Liver (tissue), 3 donors: ENCODE data around the gene CERT1.

Experiments used
- EGR1 ChIP-seq, 2 donors: IDR thresholded peaks; 2 replicates each; pipeline ENCODE4 v1.6.1; 2016 to 2018; ENCODE audit warnings: antibody characterized with exemption in 2 of 2, low read depth in 2 of 2
- RAD21 ChIP-seq, 2 donors: IDR thresholded peaks; 2 replicates each; pipeline ENCODE4 v1.6.1; 2016; ENCODE audit warnings: antibody characterized with exemption in 2 of 2, mild to moderate bottlenecking in 2 of 2
- REST ChIP-seq: IDR thresholded peaks from 2 replicates; pipeline ENCODE4 v1.6.1; 2016; ENCODE audit warnings: antibody characterized with exemption, mild to moderate bottlenecking
- RXRA ChIP-seq, 2 donors: IDR thresholded peaks; 2 replicates each; pipeline ENCODE4 v1.6.1; 2017 to 2018; ENCODE audit warnings: antibody characterized with exemption in 2 of 2, mild to moderate bottlenecking in 1 of 2
- TAF1 ChIP-seq: conservative IDR thresholded peaks from 2 replicates; pipeline ENCODE4 v1.6.1; 2016; ENCODE audit warnings: antibody characterized with exemption, mild to moderate bottlenecking
- YY1 ChIP-seq: IDR thresholded peaks from 2 replicates; pipeline ENCODE4 v1.6.1; 2016; ENCODE audit warnings: antibody characterized with exemption, mild to moderate bottlenecking
- TF ChIP-seq, protein P1 (sequence below): IDR thresholded peaks from 2 replicates; pipeline ENCODE4 v1.6.1; 2016; ENCODE audit warnings: antibody characterized with exemption
- TF ChIP-seq, protein P2 (sequence below): fragments of 150-350 bp; IDR thresholded peaks from 2 replicates; pipeline ENCODE4 v1.5.1; 2017; ENCODE audit warnings: improper control_type of control experiment, low read depth, low read length; ENCODE audit not compliant: missing input control
- TF ChIP-seq, protein P3 (sequence below): IDR thresholded peaks from 2 replicates; pipeline ENCODE4 v1.6.1; 2016; ENCODE audit warnings: antibody characterized with exemption
- donor health status: healthy.
- donor health status: healthy.

GRCh38 chr5:75355236-75355635 is 156.2 kb downstream of the CERT1 start:
- TF ChIP-seq, protein P1, sequence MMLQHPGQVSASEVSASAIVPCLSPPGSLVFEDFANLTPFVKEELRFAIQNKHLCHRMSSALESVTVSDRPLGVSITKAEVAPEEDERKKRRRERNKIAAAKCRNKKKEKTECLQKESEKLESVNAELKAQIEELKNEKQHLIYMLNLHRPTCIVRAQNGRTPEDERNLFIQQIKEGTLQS = no peak
- TF ChIP-seq, protein P2, sequence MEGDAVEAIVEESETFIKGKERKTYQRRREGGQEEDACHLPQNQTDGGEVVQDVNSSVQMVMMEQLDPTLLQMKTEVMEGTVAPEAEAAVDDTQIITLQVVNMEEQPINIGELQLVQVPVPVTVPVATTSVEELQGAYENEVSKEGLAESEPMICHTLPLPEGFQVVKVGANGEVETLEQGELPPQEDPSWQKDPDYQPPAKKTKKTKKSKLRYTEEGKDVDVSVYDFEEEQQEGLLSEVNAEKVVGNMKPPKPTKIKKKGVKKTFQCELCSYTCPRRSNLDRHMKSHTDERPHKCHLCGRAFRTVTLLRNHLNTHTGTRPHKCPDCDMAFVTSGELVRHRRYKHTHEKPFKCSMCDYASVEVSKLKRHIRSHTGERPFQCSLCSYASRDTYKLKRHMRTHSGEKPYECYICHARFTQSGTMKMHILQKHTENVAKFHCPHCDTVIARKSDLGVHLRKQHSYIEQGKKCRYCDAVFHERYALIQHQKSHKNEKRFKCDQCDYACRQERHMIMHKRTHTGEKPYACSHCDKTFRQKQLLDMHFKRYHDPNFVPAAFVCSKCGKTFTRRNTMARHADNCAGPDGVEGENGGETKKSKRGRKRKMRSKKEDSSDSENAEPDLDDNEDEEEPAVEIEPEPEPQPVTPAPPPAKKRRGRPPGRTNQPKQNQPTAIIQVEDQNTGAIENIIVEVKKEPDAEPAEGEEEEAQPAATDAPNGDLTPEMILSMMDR = no peak
- TF ChIP-seq EGR1 (IDR thresholded peaks at IDR 0.05; ENCODE audit: low read depth in 2 of 2) (no peak), REST (no peak), YY1 (no peak), TAF1 (no peak), RAD21 (IDR thresholded peaks at IDR 0.05) (no peak), RXRA (IDR thresholded peaks at IDR 0.05) (no peak)
- TF ChIP-seq, protein P3, sequence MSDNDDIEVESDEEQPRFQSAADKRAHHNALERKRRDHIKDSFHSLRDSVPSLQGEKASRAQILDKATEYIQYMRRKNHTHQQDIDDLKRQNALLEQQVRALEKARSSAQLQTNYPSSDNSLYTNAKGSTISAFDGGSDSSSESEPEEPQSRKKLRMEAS = no peak
